GM21528 (cell line): ENCODE results near the gene DUSP11.
"Not testable (repeated sequence)": the region's sequence is repeated elsewhere in the genome, so short reads cannot be mapped to it uniquely, and the experiment has no call there.

Experiments
- ATAC-seq: cut with Tn5 transposase; IDR thresholded peaks from one replicate; pipeline ENCODE4 v1.9.1; 2021; ENCODE audit warnings: mild to moderate bottlenecking, moderate library complexity; ENCODE audit not compliant: unreplicated experiment, low FRiP score

Gene DUSP11

DNA sequence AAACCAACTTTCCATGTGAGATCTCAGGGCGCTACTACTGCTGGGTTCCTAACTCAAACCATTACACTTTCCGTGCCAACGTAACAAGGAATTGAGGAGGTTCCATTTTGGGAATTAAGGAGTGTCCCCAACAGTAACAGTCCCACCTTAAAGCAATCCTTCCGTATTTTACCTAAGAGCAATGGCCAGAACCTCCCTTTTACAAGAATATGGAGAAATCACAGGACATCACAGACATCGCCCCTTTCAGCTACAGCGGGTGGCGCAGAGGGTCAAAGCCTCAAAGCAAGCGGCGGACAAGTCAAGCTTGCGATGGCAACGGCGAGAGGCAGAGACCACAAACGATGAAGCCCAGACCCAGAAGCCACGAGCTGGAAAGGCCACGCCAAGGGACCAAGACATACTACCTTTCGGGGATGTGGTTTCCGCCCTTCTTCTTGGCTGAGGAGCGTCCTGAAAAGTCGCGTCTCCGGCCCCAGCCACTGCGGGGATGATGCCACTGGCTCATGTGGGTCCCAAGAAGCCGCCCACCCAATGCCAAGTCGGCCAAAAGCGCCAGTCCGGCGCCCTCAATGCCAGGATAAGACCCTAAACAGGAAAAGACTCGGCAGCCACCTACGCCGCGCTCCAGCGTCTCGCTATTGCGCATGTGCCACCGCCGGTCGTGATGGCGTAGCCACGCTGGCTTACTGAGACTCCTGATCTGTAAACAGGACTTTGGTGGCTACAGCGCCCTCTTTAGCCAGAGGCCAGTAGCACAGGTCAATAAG, at the start of gene DUSP11:
DUSP11 (minus strand) TSS at position 637 of the 770 bp plus-strand sequence; CDS start at position 508, 129 bp downstream.
- ATAC-seq = peak; percentile 99

DNA sequence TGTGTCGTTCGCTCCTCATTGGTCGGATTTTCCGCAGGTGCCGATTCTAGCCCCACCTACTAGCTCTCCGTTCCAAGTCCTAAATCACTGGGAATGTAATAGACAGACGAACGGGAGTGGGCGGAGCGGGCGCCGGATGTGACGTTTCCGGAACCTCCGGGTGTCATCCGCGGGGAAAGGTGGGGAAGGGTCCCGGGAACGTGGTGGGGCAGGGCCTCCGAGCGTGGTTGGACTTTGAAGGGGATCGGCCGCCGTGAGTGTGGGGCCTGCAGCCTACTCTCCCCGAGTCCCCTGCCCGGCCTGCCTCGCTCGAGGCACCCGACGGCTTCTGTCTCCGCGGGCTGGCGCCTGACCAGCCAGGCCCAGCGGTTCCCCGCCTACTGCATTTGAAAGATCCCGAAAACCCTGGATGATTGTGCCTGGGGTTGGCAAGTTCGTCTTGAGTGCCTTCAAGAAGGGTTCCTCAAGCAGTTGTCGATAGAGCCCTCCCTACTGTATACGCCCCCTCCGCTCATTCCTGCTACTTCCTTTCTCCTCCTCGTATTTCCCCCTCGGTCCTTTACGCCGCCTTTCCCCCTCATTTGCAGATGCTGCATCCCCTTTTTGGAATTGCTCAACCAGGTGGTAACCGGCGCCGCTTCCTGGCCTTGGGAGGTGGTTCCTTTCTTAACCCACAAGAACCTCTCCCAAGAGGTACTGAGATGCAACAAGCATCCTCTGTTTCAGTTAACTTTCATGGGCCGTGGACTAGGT, 49.1 kb upstream of the DUSP11 start, which contains the start of gene STAMBP:
STAMBP (plus strand) TSS at position 144 of the 753 bp plus-strand sequence. CDS start 1,896 bp downstream, outside the sequence.
- ATAC-seq = peak; percentile 88

DNA sequence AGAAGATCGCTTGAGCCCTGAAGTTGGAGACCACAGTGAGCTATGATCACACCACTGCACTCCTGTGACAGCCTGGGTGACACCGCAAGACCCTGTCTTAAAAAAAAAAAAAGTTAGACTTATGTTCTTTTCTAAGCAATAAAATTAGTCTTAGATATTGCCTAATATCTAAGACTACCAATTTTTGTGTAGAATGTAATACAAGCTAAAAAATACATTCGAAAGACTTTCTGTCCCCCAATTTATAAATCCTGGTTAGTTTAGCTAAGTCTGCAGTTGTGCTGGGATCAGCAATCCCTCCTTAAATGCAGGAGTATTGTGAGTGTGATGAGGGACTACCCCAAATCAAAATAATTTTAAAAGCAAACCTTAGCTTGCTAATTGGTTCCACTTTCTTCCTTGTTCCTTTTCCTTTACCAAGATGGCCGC, 48.5 kb upstream of the DUSP11 start:
- no peak for ATAC-seq

DNA sequence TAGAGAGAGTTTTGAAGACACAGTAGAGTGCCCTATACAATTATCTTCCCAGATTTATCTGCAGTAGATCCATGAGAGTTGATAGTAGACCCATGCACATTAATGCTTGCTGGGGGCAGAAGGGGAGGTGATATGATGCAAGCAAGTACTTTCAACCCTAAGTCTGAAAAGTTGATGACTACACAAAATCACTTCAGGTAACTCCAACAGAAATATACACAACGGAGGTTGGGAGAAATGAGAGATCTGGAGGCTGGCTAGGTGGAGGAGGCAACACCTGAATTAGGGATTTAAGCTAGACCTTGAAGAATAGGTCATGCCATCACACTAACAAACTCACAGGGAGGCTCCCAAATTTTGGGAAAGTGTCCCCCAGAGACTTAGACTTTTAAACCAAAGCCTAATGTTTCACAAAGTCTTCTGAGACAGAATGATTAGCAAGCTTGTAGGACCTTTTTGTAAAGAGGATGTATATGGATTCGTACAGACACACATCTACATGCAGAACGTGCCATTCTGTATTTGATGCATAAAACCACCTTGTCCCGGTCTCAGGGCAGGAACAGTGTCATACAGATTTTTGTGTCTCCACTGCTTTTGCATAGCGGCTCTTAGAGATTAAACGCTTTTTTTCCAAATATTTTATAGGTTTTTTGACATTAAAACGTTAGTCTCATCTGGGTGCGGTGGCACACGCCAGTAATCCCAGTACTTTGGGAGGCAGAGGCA, 47.9 kb upstream of the DUSP11 start:
- ATAC-seq = no peak

DNA sequence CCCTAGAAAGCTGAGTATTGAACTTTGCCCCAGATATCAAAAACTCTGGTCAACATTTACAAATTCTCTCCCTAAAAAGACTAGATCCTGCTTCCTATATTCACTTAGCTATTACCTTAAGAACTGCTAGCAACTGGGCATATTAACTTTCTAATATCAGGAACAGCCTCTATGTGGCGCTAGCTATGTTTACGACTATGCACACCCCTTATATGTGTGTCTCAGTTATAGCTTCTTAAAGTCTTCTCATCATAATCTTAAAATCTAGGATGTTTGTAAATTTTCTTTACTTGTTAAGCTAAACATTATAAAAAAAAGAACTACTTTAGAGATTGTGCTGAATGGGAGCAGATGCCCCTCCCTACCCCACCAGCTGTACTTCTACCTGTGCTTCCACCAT, 47.1 kb upstream of the DUSP11 start:
- no peak for ATAC-seq

DNA sequence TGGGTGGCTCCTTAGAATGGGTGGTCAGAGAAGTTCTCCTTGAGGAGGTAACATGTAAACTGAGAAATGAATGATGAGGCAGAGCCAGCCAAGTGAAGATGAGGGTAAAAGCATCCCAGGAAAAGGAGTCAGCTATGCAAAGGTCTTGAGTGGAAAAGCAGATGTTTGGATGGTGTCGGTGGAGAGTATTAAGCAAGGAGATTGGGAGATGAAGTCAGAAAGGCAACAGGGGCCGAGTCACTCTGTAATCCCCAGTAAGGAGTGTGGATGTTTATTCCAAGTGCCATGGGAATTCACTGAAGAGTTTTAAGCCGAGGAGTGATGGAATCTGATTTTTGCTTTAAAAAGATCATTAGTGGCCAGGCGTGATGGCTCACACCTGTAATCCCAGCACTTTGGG, 45.5 kb upstream of the DUSP11 start:
- no peak for ATAC-seq

DNA sequence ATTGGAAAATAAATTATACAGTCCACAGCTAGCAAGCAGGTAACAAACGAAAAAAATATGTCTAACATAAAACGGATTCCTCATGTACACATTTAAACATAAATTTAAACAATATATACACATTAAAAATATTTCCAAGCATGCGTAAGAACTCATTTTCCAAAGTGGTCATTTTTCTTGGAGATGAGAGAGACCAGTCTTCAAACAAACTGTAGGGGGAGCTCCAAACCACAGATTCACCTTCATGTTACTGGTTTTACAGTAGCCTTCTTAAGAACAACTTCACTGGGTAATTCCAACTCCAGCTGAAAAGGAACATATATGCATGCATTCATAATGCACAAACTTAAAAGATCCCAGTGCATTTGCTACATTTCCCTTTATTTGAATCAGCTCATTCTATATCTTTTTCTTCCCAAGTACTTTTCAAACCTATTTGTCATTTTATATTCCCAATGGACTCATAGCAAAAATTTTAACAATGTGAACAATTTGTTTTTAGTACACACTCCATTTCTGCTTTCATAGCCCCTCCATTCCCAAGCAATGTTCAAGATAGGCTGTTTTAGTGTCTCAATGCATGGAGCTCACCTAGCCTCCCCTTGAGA, 44.1 kb upstream of the DUSP11 start:
- no peak for ATAC-seq

DNA sequence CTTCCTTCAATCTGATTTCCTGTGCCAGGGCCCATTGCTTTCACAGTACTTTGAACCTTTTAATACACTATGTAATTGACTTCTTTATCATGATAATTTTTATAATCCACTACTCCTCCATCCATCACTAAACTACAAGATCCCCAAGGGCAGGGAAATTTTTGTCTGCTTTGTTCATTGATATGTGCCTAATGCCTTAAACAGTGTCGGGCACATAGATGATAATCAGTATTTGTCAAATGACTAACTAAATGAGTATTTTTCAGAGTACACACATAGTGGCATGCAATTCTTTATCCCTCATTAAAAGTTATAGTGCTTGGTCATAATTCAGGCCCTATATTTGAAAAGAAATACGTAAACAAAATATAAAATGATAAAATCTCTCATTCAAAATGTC, 43.5 kb upstream of the DUSP11 start:
- ATAC-seq = no peak

DNA sequence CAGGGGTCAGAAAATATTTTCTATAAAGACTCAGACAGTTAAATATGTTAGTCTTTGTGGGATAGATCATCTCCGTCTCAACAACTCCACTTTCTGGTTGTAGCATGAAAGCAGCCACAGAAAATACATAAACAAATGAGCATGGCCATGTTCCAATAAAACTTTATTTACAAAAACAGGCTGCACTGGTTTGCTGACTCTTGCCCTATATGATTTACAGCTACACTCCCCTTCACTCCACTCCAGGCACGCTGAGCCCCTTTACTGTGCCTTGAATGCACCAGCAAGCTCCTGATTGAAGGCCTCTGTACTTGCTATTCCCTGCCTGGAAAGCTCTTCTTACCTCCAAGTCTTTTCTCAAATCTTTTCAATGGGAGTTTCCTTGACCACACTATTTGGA, 43.1 kb upstream of the DUSP11 start:
- ATAC-seq = no peak

DNA sequence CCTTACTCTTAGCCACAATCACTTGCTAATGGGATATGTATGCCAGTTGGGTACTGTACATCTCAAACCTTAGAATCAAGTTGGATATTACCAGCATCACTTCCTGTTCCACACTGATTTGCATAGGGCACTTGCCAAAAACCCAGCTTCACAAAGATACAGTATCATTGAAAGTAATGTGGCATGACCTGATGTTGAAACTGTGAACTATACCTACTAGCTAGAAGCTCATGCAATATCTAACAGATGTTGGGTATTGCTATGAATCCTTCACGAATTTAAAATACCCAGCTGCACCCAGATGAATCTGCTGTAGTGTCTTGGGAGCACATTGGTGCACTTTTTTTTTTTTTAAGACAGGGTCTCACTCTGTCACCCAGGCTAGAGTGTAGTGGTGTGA, 42.4 kb upstream of the DUSP11 start:
- peak; percentile 53 for ATAC-seq

DNA sequence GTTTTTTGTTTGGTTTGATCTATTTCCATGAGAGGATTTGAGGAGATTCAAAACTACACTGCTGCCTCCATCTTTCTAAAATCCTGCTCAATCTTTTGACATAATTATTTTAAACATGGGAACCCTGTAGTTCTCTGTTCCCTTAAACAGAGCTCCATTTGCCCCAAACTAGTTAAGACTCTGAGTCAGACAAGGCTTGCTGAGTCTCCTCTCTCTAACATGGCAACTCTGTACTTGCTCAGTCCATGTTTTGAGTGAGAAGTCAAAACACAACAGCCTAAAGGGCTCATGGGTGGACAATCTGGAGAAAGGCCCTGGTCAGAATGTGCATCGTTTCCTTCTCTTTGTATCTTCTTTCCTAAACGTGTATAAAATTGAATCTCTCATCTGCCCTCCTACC, 41.8 kb upstream of the DUSP11 start:
- no peak for ATAC-seq

DNA sequence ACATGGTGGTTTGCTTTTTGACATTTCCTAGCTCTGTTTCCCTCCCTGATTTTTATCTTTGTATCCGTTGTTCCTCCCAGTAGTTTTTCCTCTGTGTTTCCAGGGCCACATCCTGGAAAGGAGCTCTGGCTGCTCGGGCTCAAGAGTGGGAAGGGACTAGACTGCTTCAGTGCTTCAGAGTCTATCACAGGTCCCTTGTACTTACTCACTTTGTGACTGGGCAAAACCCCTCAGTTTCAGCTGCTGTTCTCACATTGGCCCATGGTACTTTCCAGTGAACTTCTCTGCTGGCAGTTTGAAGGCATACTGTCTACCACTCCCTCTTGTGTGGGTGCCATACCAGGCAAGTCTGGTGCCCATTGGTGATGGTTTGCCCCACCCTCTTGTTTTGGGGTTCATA, 41.3 kb upstream of the DUSP11 start:
- no peak for ATAC-seq

DNA sequence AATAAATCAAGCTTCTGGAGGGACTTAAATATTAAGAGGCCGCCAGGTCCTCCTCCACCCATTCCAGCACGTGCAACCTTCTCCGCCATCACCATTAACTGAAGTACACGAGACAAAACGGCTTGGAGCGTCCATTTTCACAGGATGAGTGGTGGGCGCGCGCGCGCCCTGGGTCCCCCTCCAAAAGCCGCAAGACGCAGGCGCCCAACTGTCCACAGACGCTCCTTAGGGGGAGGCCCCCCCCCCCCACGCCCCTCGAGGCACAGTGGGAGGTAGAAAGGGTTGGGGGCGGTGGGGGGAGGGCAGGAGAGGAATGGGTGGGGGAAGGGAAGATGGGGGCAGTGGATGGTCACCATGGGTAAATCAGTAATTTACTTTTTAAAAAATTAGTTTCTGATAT, 38.4 kb upstream of the DUSP11 start:
- no peak for ATAC-seq

DNA sequence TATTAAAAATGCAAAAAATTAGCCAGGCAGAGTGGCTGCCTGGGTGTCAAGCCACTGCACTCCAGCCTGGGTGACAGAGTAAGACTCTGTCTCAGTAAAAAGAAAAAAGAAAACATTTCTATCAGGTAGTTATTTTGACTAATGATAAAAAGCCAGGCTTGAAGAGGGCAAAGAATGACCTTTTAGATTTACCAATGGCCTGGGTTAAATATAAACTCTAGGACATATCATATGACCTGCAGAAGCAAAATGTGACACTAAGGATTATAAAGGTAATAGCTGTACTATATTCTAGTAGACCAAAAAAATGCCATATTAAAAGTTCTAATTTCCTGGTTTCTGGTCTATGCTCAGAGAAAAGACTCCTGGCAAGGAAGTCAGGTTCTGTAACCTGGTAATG, 32.7 kb upstream of the DUSP11 start:
- ATAC-seq = no peak

DNA sequence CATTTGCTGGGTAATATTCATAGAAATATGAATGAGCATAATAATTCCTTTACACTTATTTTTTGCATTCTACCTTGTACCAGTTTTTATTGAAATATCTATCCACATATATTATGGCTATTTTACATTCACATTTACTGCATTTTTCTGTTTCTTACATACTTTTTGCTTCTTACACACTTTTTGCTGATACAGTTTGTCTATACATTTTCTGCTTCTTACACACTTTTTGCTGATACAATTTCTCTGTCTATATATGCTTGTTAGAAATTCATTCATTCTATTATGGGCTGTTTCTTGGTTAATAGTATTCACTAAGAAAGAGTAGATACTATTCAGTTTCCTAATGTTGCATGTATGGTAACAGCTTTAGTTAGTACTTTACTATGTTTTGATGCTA, 32.0 kb upstream of the DUSP11 start:
- no peak for ATAC-seq

DNA sequence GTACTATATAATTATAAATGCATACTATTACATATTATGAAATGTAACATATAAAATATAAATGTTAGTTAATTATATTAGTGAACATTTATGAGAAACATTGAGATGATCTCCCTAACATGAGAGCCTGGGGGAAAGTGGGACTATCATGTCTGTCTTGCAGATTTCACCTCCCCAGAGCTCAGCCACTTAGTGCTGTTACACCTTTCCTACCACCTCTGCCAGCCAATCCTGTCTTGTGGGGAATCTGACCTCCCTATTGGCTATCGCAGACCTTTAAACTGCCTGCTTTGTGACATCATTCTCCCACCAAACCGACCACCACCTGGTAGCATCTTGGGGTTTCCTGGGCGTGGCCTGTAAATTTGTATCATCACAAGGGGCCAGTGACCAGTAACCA, 4.0 kb upstream of the DUSP11 start, which contains the start of gene C2orf78:
C2orf78 (plus strand) TSS at position 301 of the 400 bp plus-strand sequence. CDS start 127 bp downstream, outside the sequence.
- ATAC-seq = not testable (repeated sequence)

DNA sequence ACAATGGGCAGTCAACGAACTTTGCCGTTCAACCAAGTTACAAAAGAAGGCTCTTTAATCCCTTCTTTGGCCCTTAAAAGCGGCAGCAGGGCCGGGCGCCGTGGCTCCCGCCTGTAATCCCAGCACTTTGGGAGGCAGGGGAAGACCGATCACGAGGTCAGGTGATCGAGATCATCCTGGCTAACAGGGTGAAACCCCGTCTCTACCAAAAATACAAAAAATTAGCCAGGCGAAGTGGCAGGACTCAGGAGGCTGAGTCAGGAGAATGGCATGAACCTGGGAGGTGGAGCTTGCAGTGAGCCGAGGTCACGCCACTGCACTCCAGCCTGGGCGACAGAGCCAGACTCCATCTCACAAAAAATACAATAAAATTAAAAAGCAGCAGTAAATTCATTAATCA, 3.5 kb upstream of the DUSP11 start:
- ATAC-seq = not testable (repeated sequence)

DNA sequence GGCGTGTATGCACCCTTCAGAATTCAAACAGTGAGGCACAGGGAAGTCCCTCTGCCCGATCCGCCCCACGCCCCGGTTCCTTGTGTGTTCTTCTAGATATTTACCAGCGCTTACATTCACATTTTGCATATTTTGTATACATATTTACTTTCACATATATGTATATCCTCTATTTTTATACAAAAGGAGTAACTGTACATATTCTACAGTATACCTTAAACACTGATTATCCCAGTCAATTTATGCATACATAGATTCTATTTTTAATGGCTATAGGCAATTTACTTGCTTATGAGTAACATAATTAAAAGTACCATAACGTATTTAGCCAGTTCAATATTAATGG, 307 bp upstream of the DUSP11 start:
- no peak for ATAC-seq

DNA sequence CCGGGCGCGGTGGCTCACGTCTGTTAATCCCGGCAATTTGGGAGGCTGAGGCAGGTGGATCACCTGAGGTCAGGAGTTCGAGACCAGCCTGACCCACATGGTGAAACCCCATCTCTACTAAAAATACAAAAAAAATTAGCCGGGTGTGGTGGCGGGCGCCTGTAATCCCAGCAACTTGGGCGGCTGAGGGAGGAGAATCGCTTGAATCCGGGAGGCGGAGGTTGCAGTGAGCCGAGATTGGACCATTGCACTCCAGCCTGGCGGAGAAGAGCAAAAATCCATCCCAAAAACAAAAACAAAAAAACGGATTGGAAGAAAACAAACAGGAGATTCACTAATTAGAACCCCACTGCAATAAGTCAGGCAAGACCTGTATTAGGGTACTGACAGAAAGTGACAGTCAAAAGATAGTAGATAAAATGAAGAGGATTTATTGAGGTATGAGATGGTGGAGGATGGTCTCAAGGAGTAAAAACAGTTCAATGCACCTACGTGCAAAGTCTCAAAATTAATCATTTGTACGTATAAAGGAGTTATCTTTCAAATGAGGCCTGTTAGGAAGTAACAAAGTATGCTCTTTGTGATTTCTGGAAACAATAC, 936 bp downstream of the DUSP11 start:
- not testable (repeated sequence) for ATAC-seq

DNA sequence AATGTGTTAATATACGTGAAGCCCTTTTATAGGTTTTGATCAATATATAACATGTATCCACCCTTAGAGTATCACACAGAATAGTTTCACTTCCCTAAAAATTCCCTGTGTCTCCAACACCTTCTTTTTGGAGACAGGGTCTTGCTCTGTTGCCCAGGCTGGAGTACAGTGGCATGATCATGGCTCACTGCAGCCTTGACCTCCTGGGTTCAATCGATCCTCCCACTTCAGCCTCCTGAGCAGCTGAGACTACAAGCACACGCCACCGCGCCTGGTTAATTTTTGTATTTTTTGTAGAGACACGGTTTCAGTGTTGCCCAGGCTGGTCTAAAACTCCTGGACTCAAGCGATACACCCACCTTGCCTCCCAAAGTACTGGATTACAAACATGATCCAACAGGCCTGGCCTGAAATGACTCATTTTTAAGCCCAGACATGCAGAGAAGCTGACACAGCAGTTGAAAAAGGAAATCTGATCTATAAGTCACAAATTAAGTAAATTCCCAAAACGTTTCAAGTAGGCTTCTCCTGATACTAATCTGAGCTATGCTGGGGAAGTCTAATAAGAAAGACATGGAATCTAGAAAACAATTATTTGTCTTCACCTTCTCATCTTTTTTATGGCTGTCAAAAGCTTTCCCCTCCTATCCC, 2.9 kb downstream of the DUSP11 start:
- ATAC-seq = no peak
